ENCODE measurements around the gene GULP1.

The GULP1 gene

DNA sequence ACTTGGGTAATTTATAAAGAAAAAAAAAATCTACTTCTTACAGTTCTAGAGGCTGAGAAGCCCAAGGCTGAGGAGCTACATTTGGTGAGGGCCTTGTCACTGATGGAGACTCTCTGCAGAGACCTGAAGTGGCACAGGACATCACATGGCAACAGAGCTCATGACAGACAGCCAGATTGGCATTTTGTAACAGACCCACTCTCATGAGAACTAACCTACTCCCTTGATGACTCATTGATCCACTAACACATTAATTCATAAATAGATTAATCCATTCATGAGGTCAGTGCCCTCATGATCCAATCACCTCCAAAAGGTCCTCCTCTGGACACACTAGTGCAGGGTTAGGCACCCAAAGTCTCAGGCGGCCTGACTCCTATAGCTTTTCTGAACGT lies 318.4 kb downstream of the GULP1 start:
- DNase-seq = no peak

- no peak for DNase-seq
These were observed 319.2 kb downstream of the GULP1 start for GRCh38 chr2:188610827-188611226.

DNA sequence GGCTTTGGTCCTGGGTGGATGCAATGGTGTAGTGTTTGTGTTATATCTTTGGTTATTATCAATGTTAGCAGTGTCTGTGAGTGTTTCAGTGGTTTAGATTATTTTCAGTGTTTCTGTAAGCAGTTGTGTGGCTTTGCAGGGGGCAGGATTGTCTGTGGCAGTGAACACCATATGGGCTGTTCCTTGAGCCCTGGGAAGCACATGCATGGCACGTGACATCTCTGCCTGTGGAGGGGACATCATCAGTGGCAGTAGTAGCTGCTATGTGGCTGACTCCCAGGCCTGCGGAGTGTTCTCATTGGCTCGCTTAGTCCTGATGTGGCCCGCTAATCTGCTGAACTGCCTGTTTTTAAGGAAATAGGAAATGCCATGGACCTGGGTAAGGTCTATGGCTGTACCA lies 327.5 kb downstream of the GULP1 start:
- DNase-seq = no peak

GRCh38 chr2:188620916-188621315 lies 329.2 kb downstream of the GULP1 start:
- no peak for DNase-seq

DNA sequence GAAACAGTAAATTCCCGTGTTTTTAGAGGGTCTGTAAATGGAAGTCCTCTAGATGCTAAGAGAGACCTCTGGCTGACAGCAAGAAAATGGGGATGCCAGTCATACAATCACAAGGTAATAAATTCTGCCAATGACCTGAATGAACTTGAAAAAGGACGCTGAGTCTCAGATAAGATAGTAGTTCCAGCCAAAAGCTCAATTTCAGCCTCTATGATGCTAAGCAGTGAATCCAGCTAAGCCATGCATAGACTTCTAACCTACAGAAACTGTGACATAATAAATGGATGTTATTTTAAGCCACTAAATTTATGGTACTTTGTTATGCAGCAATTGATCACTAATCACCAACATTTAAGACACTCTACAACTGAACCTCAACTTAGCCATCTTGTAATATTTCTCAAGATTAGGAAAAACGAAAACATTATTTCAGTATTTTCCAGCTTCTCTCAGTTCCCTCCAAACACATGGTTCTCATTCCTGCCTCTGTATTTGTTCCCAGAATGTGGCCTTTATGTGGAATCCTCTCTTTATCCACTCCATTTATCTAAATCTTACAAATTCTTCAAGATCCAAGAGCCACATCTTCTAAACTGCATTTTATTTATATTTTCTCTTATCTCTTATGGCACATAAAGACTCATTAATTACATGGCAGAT lies 331.1 kb downstream of the GULP1 start:
- no peak for DNase-seq

GRCh38 chr2:188623995-188624643 lies 332.4 kb downstream of the GULP1 start:
- no peak for DNase-seq

- no peak for DNase-seq
These were observed 335.8 kb downstream of the GULP1 start for GRCh38 chr2:188627471-188627870.

- peak; percentile 76 for DNase-seq
These were observed 337.5 kb downstream of the GULP1 start for GRCh38 chr2:188628989-188629752.

- peak; percentile 16 for DNase-seq
These were observed 338.3 kb downstream of the GULP1 start for GRCh38 chr2:188629753-188630527.

GRCh38 chr2:188631037-188631809 lies 339.5 kb downstream of the GULP1 start:
- no peak for DNase-seq

DNA sequence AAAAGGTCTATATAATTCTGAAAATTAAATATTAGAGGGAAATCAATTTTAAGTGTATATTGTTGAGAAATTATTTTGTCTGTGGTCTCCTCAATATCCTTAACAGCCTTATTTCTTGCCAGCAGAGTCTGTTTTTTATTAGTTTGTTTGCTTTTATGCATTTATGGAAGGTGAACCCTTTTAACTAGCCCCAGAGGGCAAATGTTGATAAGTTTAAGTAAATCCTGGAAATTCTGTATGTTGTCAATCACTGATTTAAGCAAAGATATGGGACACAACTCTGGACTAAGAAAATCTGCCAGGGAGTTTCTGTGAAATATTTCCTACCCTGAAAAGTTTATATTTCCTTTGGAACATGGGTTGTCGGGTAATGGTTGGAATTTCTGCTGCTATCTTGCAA lies 343.0 kb downstream of the GULP1 start:
- no peak for DNase-seq

All from amniotic stem cell (primary cell).